ENCODE measurements around the gene KLK3.
"Not testable (repeated sequence)": the region's sequence is repeated elsewhere in the genome, so short reads cannot be mapped to it uniquely, and the experiment has no call there.

KLK3 gene

DNA sequence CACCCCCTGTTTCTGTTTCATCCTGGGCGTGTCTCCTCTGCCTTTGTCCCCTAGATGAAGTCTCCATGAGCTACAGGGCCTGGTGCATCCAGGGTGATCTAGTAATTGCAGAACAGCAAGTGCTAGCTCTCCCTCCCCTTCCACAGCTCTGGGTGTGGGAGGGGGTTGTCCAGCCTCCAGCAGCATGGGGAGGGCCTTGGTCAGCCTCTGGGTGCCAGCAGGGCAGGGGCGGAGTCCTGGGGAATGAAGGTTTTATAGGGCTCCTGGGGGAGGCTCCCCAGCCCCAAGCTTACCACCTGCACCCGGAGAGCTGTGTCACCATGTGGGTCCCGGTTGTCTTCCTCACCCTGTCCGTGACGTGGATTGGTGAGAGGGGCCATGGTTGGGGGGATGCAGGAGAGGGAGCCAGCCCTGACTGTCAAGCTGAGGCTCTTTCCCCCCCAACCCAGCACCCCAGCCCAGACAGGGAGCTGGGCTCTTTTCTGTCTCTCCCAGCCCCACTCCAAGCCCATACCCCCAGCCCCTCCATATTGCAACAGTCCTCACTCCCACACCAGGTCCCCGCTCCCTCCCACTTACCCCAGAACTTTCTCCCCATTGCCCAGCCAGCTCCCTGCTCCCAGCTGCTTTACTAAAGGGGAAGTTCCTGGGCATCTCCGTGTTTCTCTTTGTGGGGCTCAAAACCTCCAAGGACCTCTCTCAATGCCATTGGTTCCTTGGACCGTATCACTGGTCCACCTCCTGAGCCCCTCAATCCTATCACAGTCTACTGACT lies at the start of gene KLK3:
Gene KLK3 (plus strand): TSS at position 280 of the 775 bp plus-strand sequence. CDS start 41 bp downstream, at position 321.
- no peak for DNase-seq

GRCh38 chr19:50808856-50809255 lies 45.9 kb upstream of the KLK3 start:
- no peak for DNase-seq

DNA sequence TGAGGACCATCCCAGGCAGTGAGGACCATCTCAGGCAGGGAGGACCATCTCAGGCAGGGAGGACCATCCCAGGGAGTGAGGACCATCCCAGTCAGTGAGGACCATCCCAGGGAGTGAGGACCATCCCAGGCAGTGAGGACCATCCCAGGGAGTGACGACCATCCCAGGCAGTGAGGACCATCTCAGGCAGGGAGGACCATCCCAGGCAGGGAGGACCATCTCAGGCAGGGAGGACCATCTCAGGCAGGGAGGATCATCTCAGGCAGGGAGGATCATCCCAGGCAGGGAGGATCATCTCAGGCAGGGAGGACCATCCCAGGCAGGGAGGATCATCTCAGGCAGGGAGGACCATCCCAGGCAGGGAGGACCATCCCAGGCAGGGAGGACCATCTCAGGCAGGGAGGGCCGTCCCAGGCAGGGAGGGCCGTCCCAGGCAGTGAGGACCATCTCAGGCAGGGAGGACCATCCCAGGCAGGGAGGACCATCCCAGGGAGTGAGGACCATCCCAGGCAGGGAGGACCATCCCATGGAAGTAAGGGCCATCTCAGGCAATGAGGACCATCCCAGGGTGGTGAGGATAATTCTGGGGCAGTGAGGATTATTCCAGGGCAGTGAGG lies 43.0 kb upstream of the KLK3 start:
- not testable (repeated sequence) for DNase-seq

DNA sequence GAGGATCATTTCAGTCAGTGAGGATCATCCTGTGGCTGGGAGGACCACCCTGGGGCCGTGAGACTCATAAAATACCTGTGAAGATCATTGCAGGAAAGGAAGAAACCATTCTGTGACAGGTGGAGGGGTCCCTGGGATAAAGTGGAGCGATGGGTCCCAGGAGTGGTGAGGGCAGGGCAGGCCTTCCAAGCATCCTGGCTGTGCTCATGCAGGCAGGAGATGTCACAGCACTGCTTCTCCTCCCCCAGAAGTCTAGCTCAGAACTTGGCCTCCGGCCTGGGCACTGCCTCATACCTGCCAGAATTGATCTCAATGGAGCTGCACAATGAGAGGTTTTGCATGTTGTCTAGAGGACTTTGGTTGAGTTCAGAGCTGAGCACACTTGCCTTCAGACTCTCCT lies 42.2 kb upstream of the KLK3 start:
- no peak for DNase-seq

- DNase-seq = no peak
Measured at GRCh38 chr19:50814883-50815282, 39.8 kb upstream of the KLK3 start.

DNA sequence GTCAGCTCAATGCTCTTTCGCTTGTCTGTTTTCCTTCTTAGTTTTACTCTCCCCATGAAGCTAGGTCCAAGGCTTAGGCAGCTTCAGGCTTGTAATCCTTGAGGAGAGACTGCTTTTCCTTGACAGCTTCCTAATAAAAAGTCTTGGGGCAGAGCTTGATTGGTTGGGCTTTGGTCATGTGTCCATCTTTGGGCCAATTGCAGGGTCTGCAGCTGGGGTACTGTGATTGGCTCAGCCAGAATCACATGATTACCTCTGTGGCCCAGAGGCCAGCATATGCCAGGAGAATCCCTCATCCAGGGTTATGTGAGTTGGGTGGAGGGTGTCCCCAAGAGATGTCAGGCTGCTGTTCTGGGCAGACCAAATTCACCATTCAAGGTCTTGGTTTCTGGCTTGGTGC lies 39.3 kb upstream of the KLK3 start:
- no peak for DNase-seq

- no peak for DNase-seq
Measured at GRCh38 chr19:50817941-50818858, 36.5 kb upstream of the KLK3 start.

GRCh38 chr19:50818859-50819472 lies 35.7 kb upstream of the KLK3 start:
- no peak for DNase-seq

DNA sequence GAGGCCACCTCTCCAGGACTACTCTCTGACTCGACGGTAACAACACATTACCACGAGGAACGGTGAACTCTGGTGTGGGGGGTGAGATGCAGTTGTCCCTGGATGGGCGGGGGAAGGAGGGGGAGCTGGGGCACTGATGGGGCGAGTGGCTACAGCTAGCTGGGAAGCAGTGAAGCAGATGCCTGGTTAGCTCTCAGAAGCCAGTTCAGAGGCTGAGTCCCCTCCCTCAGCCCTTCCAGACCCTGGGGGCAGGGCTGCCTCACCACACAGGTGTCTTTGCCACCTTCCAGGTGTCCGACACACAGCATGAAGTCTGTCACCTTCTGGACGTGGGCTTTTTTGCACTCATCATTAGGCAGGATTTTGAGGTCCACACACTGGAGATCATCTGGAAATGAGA lies 35.1 kb upstream of the KLK3 start:
- DNase-seq = no peak

DNA sequence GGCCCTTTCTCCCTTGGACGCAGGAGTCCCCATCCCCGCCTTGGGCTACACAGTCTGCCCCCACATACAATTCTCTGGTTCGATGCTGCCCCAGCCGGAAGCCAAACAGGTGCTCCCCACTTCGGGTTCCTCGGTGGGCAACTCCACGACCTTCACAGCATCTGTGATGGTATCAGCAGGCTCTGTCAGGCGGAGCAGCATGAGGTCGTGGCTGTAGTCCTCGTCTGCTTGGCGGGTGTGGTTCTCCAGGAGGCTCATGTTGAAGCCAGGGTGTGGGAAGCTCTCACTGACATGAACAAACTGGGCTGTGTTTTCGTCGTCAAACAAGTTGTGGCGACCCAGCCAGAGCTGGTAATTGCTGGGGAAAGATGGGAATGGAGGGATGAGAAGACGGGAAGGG lies 34.6 kb upstream of the KLK3 start:
- no peak for DNase-seq

- DNase-seq = no peak
Measured at GRCh38 chr19:50820549-50821247, 34.0 kb upstream of the KLK3 start.

GRCh38 chr19:50821248-50821612 lies 33.5 kb upstream of the KLK3 start:
- no peak for DNase-seq

- DNase-seq = no peak
Measured at GRCh38 chr19:50821622-50822021, 33.1 kb upstream of the KLK3 start.

GRCh38 chr19:50822661-50823208 lies 32.0 kb upstream of the KLK3 start:
- no peak for DNase-seq

GRCh38 chr19:50823389-50824042 lies 31.2 kb upstream of the KLK3 start, which contains the start of gene KLK1:
Gene KLK1, minus strand, starts transcription at chr19:50823787. Its CDS starts 39 bp downstream, at chr19:50823748.
- DNase-seq = no peak

- no peak for DNase-seq
Measured at GRCh38 chr19:50826492-50827240, 28.0 kb upstream of the KLK3 start.

GRCh38 chr19:50827476-50827875 lies 27.2 kb upstream of the KLK3 start:
- DNase-seq = no peak

DNA sequence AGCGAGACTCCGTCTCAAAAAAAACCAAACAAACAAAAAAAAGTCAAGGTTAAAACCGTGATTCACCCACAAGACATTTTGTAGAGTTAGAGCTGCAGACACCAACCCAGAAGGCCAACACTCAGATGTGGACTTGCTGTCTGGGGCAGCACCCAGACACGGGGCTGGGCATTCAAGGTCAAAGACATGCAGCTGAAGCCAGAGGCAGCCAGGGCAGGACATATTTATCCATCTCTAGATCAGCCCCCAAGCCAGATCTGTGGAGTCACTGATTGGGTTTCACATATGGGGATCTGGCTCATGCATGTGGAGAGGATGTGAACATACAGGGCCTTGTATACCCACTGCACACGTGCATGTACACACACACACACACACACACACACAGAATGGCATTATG lies 24.9 kb upstream of the KLK3 start:
- DNase-seq = no peak

DNA sequence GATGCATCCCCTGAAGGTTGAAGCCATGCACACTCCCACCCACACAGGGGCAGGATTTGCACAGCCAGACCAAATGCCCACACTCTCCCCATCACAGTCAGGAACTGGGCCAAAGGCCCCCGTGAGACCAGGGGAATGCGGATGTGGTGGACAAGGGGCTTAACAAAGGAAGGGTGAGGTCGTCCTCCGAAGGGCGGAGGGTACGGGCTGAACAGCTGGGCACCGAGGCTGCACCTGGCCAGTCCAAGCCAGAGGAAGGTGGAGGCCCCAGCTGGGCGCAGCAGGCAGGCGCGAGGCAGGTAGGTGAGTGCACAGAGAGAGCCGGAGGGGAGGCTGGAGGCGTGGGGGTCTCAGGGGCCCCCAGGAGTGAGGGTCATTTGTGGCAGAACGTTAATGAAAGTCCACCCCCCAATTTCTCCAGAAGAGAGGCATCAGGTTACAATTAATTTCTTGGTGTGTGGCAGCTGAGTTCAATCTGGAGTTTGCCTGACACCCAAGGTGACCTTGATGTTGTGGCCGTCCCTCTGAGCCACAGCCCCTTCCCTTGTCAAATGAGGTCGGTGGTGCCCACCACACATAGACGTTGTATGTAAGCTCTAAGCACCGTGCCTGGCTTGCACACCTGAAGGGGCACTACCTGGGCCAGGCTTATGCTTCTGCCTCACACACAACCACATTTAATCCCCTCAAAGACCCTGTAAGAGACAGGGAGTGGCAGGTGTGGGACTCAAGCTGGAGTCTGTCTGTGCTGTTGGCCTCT lies 24.3 kb upstream of the KLK3 start:
- no peak for DNase-seq

DNA sequence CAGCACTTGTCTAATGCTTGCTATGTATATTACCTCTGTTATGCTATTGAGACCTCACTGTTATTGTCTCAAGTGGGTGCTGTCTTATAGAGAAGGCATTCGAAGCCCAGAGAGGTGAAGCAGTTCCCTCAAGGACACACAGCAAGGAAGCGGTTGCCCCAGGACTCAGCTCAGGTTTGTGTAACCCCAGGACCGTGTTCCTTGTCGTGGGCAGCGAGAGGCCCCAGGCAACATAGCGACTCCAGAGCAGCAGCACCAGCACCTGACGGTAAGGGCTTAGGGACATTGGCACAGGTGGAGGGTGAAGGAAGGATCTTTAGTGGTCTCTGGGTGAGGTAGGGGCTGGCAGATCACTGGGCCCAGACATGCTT lies 23.7 kb upstream of the KLK3 start:
- no peak for DNase-seq
